Neuron (in vitro differentiated cells): ENCODE measurements around the gene ST3GAL3.

Source experiments
- H2AFZ ChIP-seq: one replicate; pipeline ENCODE4 v1.6.1; 2013; ENCODE audit warnings: low read depth, mild to moderate bottlenecking, inconsistent platforms, low read length, moderate library complexity
- H3K27me3 ChIP-seq: one replicate; pipeline ENCODE4 v1.6.1; 2013; ENCODE audit warnings: low read length; ENCODE audit not compliant: insufficient read depth
- H3K36me3 ChIP-seq: one replicate; pipeline ENCODE4 v1.6.1; 2013; ENCODE audit warnings: low read length; ENCODE audit not compliant: insufficient read depth
- H3K4me1 ChIP-seq: one replicate; pipeline ENCODE4 v1.6.1; 2013; ENCODE audit warnings: low read length; ENCODE audit not compliant: insufficient read depth
- H3K4me3 ChIP-seq: 2 replicates; pipeline ENCODE4 v1.5.1; 2013; ENCODE audit warnings: mild to moderate bottlenecking, low read length, moderate library complexity
- H3K9me3 ChIP-seq: one replicate; pipeline ENCODE4 v1.6.1; 2013; ENCODE audit warnings: low read length

Gene ST3GAL3

GRCh38 chr1:43686801-43687200, 20.5 kb upstream of the ST3GAL3 start:
- H3K4me1 ChIP-seq = no peaks in the 10 kb centered on the region
- H3K4me3 ChIP-seq = no peak overlapping the region
- H3K9me3 ChIP-seq = no peaks in the 10 kb centered on the region
- no peak overlapping the region for H2AFZ ChIP-seq
- H3K36me3 ChIP-seq = peaks cover 91% of the 10 kb centered on the region
- H3K27me3 ChIP-seq = no peaks in the 10 kb centered on the region

GRCh38 chr1:43687301-43688108, 19.8 kb upstream of the ST3GAL3 start:
- no peaks in the 10 kb centered on the region for H3K9me3 ChIP-seq
- H3K4me1 ChIP-seq = no peaks in the 10 kb centered on the region
- no peak overlapping the region for H3K4me3 ChIP-seq
- peaks cover 91% of the 10 kb centered on the region for H3K36me3 ChIP-seq
- no peaks in the 10 kb centered on the region for H3K27me3 ChIP-seq
- no peak overlapping the region for H2AFZ ChIP-seq

- Histone ChIP-seq H3K9me3 (no peaks in the 10 kb centered on the region), H3K36me3 (peaks cover 91% of the 10 kb centered on the region), H3K27me3 (no peaks in the 10 kb centered on the region), H3K4me3 (no peak overlapping the region), H3K4me1 (no peaks in the 10 kb centered on the region), H2AFZ (no peak overlapping the region)
These were observed 19.3 kb upstream of the ST3GAL3 start for GRCh38 chr1:43688109-43688387.

- no peaks in the 10 kb centered on the region for H3K9me3 ChIP-seq
- H3K36me3 ChIP-seq = peaks cover 91% of the 10 kb centered on the region
- H3K4me3 ChIP-seq = no peak overlapping the region
- H3K4me1 ChIP-seq = no peaks in the 10 kb centered on the region
- no peak overlapping the region for H2AFZ ChIP-seq
- H3K27me3 ChIP-seq = no peaks in the 10 kb centered on the region
These were observed 18.7 kb upstream of the ST3GAL3 start for GRCh38 chr1:43688594-43689000.

- H3K9me3 ChIP-seq = no peaks in the 10 kb centered on the region
- H3K27me3 ChIP-seq = no peaks in the 10 kb centered on the region
- H3K4me3 ChIP-seq = no peak overlapping the region
- H2AFZ ChIP-seq = no peak overlapping the region
- no peaks in the 10 kb centered on the region for H3K4me1 ChIP-seq
- H3K36me3 ChIP-seq = peaks cover 90% of the 10 kb centered on the region
These were observed 18.0 kb upstream of the ST3GAL3 start for GRCh38 chr1:43689289-43689688.

GRCh38 chr1:43691871-43692815, 15.2 kb upstream of the ST3GAL3 start:
- H3K27me3 ChIP-seq = no peaks in the 10 kb centered on the region
- no peak overlapping the region for H3K4me3 ChIP-seq
- H3K36me3 ChIP-seq = peaks cover 97% of the 10 kb centered on the region
- H2AFZ ChIP-seq = no peak overlapping the region
- H3K9me3 ChIP-seq = no peaks in the 10 kb centered on the region
- H3K4me1 ChIP-seq = no peaks in the 10 kb centered on the region

- H3K4me1 ChIP-seq = no peaks in the 10 kb centered on the region
- H3K27me3 ChIP-seq = no peaks in the 10 kb centered on the region
- peaks cover 97% of the 10 kb centered on the region for H3K36me3 ChIP-seq
- H2AFZ ChIP-seq = no peak overlapping the region
- no peaks in the 10 kb centered on the region for H3K9me3 ChIP-seq
- no peak overlapping the region for H3K4me3 ChIP-seq
These were observed 14.0 kb upstream of the ST3GAL3 start for GRCh38 chr1:43693371-43693770.

- no peaks in the 10 kb centered on the region for H3K4me1 ChIP-seq
- H3K4me3 ChIP-seq = no peak overlapping the region
- no peaks in the 10 kb centered on the region for H3K27me3 ChIP-seq
- H3K36me3 ChIP-seq = peaks cover 90% of the 10 kb centered on the region
- H3K9me3 ChIP-seq = no peaks in the 10 kb centered on the region
- H2AFZ ChIP-seq = no peak overlapping the region
These were observed 8.1 kb upstream of the ST3GAL3 start for GRCh38 chr1:43699281-43699680.

GRCh38 chr1:43703836-43704235, 3.5 kb upstream of the ST3GAL3 start:
- no peaks in the 10 kb centered on the region for H3K9me3 ChIP-seq
- no peak overlapping the region for H2AFZ ChIP-seq
- H3K36me3 ChIP-seq = peaks cover 54% of the 10 kb centered on the region
- peaks cover 24% of the 10 kb centered on the region for H3K4me1 ChIP-seq
- no peak overlapping the region for H3K4me3 ChIP-seq
- no peaks in the 10 kb centered on the region for H3K27me3 ChIP-seq

GRCh38 chr1:43704838-43705237, 2.5 kb upstream of the ST3GAL3 start:
- Histone ChIP-seq H3K9me3 (no peaks in the 10 kb centered on the region), H3K27me3 (no peaks in the 10 kb centered on the region), H3K36me3 (peaks cover 50% of the 10 kb centered on the region), H3K4me3 (no peak overlapping the region), H3K4me1 (peaks cover 27% of the 10 kb centered on the region), H2AFZ (no peak overlapping the region)

GRCh38 chr1:43705334-43705733, 2.0 kb upstream of the ST3GAL3 start:
- Histone ChIP-seq H3K9me3 (no peaks in the 10 kb centered on the region), H3K36me3 (peaks cover 48% of the 10 kb centered on the region), H2AFZ (no peak overlapping the region), H3K27me3 (no peaks in the 10 kb centered on the region), H3K4me3 (no peak overlapping the region), H3K4me1 (peaks cover 27% of the 10 kb centered on the region)

GRCh38 chr1:43705982-43706597, 1.2 kb upstream of the ST3GAL3 start:
- peaks cover 27% of the 10 kb centered on the region for H3K4me1 ChIP-seq
- no peaks in the 10 kb centered on the region for H3K27me3 ChIP-seq
- H2AFZ ChIP-seq = no peak overlapping the region
- no peaks in the 10 kb centered on the region for H3K9me3 ChIP-seq
- H3K36me3 ChIP-seq = peaks cover 46% of the 10 kb centered on the region
- peak overlapping the region; percentile 87 for H3K4me3 ChIP-seq

GRCh38 chr1:43706598-43707189, 642 bp upstream of the ST3GAL3 start:
- H3K4me3 ChIP-seq = peak overlapping the region; percentile 87
- H2AFZ ChIP-seq = peak overlapping the region; percentile 23
- H3K4me1 ChIP-seq = peaks cover 27% of the 10 kb centered on the region
- no peaks in the 10 kb centered on the region for H3K27me3 ChIP-seq
- H3K9me3 ChIP-seq = no peaks in the 10 kb centered on the region
- H3K36me3 ChIP-seq = peaks cover 40% of the 10 kb centered on the region
